GM18861 (cell line): ENCODE results near the gene ADPRHL1.
"Not testable (repeated sequence)": the region's sequence is repeated elsewhere in the genome, so short reads cannot be mapped to it uniquely, and the experiment has no call there.

Source experiments
- ATAC-seq: cut with Tn5 transposase; IDR thresholded peaks from one replicate; pipeline ENCODE4 v1.9.1; 2021; ENCODE audit not compliant: unreplicated experiment

Gene ADPRHL1

DNA sequence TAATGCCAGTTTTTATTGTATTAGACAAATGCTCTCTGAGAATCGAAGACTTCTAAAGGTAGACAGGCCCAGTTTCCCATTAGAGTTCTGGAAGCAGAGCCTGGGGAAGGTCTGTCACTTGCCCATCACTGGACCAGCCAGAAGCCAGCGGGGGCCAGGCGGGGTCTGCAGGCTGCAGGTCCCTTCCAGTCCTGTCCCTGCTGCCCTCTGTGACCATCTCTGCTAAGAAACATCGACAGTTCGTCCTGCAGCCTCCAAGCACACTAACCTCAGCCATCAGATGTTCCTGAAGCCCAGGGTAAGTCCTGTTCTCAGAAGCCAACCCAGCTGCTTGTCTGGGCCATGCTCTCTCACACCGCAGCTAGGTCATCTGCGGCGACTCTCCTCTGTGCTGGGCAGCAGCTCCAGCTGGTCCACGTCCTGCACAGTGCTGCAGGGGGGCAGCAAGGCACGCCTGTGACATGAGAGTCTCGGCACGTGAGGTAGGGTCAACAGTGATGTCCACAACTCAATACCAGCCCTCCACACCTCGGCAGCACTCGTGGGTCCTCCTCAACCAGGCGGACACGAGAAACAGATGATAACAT is 2.9 kb upstream of the ADPRHL1 start:
- no peak for ATAC-seq

GRCh38 chr13:113455384-113455783 is 2.1 kb upstream of the ADPRHL1 start:
- ATAC-seq, result no peak

DNA sequence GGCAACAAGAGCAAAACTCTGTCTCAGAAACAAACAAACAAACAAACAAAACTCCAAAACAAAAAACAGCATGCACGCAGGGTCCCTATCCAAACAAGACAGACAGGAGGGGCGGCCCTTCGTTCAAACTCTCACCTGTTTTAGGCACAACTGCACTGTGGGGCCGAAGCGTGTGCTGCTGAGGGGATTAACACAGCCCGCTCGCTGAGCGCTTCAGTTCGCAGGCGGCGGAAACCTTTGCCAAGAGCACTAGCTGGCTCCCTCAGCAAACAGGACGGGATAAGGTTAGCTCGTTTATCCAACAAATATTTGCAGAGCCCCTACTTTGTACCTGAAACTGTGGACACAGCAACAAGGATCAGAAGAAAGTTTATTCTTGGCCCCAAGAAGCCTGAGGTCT is 1.6 kb upstream of the ADPRHL1 start:
- no peak for ATAC-seq

DNA sequence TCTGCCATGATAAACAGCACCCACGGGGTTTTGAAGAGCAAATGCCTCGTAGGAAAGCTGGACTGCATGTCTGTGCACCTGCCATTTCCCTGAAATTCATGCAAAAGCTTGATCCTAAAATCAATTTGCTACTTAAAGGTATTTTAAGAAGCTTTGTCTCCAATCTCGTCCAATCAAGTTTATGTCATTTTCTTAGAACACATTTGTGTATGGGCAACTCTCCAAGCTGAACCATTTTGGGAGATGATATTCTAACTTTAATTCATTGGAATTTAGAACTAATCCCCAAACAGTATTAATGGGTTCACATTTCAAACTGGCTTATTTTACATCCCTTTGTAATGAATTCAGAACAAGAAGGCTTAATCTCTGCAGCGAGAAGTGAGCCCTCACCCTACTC is 822 bp downstream of the ADPRHL1 start:
- no peak for ATAC-seq

- no peak for ATAC-seq
These were observed 1.3 kb downstream of the ADPRHL1 start for GRCh38 chr13:113451951-113452421.

GRCh38 chr13:113450861-113451620 is 2.2 kb downstream of the ADPRHL1 start:
- not testable (repeated sequence) for ATAC-seq

GRCh38 chr13:113450348-113450744 is 2.9 kb downstream of the ADPRHL1 start:
- not testable (repeated sequence) for ATAC-seq

GRCh38 chr13:113449693-113450347 is 3.5 kb downstream of the ADPRHL1 start:
- no peak for ATAC-seq

- ATAC-seq, result no peak
These were observed 4.2 kb downstream of the ADPRHL1 start for GRCh38 chr13:113448885-113449692.

DNA sequence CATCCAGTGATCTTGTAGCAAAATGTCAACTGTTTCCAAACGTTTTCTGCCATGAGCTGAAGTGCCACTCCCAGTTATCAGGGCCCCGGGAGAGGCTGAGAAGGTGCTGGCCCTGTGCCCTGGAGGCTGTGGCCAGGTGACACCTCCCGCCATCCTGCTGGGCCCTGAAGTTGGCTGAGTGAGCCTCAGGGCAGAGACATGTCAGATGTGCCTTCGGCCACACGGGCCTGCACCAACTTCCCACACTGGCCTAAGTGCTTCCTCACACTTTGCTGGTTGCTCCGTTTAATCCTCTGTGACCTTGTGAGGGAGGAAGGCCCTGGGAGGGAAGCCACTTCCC is 4.8 kb downstream of the ADPRHL1 start:
- ATAC-seq, result no peak

GRCh38 chr13:113447596-113447995 is 5.7 kb downstream of the ADPRHL1 start:
- no peak for ATAC-seq

DNA sequence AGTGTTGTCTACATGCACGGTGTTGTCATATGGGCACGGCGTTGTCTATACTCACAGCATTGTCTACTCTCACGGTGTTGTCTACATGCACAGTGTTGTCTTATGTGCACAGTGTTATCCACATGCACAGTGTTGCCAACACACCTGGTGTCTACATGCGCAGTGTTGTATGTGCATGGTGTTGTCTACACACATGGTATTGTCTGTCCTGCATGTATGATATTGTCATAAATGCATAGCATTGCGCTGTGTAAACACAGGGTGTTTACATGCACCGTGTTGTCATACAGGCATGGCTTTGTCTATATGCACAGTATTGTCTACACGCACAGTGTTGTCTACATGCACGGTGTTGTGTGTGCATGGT is 6.8 kb downstream of the ADPRHL1 start:
- no peak for ATAC-seq

- peak; percentile 78 for ATAC-seq
These were observed 7.3 kb downstream of the ADPRHL1 start for GRCh38 chr13:113445791-113446487.

GRCh38 chr13:113443991-113444390 is 9.3 kb downstream of the ADPRHL1 start:
- no peak for ATAC-seq

- no peak for ATAC-seq
These were observed 10.3 kb downstream of the ADPRHL1 start for GRCh38 chr13:113442985-113443362.

DNA sequence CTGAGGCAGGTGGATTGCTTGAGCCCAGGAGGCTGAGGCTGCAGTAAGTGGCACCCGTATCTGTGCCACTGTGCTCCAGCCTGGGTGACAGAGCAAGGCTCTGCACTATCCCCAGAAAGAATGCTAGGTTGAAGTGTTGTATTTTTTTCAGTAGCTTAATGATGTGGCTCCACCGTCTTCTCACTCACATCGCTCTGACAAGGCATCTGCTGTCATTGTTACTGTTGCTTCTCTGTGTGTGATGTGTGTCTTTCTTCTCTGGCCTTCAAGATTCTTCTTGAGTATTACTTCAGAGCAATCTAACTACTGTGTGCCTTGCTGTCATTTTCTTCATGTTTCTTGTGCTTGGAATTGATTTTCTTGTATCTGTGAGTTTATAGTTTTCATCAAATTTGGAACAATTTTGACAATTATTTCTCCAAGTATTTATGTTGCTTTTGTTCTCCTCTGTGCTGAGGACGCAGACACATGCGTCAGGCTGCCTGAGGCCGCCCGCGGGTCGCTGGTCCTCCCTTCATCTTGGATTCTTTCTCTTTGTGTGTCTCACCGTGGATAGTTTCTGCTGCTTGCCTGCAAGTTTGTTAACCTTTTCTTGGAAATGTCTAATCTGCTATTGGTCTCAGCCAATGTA is 10.8 kb downstream of the ADPRHL1 start:
- no peak for ATAC-seq

- ATAC-seq, result no peak
These were observed 11.6 kb downstream of the ADPRHL1 start for GRCh38 chr13:113441661-113442060.

DNA sequence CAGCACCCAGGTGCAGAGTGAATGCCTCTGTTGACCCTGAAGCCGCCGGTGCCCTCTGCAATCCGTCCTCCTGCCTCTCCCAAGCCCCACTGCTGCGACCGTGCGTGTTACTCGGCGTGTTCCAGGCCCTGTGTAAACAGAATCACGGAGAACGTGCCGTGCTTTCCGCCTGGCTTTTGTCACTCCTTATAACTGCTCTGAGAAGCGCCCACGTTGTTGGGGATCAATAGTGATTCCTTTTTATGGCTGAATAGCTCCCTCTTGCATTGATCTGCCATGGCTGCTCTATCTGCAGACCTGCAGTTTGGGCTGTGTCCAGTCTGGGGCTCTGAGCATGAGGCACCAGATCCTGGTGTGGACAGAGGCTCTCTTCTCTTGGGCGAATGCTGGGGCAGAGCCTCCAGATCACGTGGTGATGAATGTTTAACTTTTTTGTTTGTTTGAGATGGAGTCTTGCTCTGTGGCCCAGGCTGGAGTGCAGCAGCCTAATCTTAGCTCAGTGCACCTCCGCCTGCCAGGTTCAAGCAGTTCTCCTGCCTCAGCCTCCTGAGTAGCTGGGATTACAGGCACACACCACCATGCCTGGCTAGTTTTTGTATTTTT is 15.8 kb downstream of the ADPRHL1 start:
- no peak for ATAC-seq

- not testable (repeated sequence) for ATAC-seq
These were observed 16.4 kb downstream of the ADPRHL1 start for GRCh38 chr13:113436866-113437265.

GRCh38 chr13:113435907-113436306 is 17.4 kb downstream of the ADPRHL1 start:
- ATAC-seq, result not testable (repeated sequence)
